NCI-H146 treated with DMSO at 0.1 percent for 48 hours (cell line): Measurements from ENCODE around the gene NUP153.

Experiments
- DNase-seq: peaks from one replicate; lab custom pipeline; 2025; ENCODE audit not compliant: unreplicated experiment; lab: John Stamatoyannopoulos, UW

The NUP153 gene

GRCh38 chr6:17663226-17663625 lies 43.5 kb downstream of the NUP153 start:
- DNase-seq: no peak

GRCh38 chr6:17662585-17662984 lies 44.1 kb downstream of the NUP153 start:
- DNase-seq: no peak

GRCh38 chr6:17656644-17657043 lies 50.1 kb downstream of the NUP153 start:
- DNase-seq: no peak

- no peak for DNase-seq
Observed at GRCh38 chr6:17656092-17656491, 50.6 kb downstream of the NUP153 start.

- no peak for DNase-seq
Observed at GRCh38 chr6:17653198-17653882, 53.4 kb downstream of the NUP153 start.

- no peak for DNase-seq
Observed at GRCh38 chr6:17650656-17651309, 55.9 kb downstream of the NUP153 start.

- no peak for DNase-seq
Observed at GRCh38 chr6:17648745-17649144, 58.0 kb downstream of the NUP153 start.

- DNase-seq: no peak
Observed at GRCh38 chr6:17640477-17640917, 66.2 kb downstream of the NUP153 start.

- no peak for DNase-seq
Observed at GRCh38 chr6:17638212-17638715, 68.5 kb downstream of the NUP153 start.

GRCh38 chr6:17635568-17635967 lies 71.2 kb downstream of the NUP153 start:
- DNase-seq: no peak

GRCh38 chr6:17633465-17634188 lies 73.1 kb downstream of the NUP153 start:
- DNase-seq: no peak

GRCh38 chr6:17632934-17633333 lies 73.8 kb downstream of the NUP153 start:
- no peak for DNase-seq

- no peak for DNase-seq
Observed at GRCh38 chr6:17630511-17631073, 76.1 kb downstream of the NUP153 start.

GRCh38 chr6:17629824-17630510 lies 76.8 kb downstream of the NUP153 start:
- DNase-seq: no peak

GRCh38 chr6:17628873-17629272 lies 77.9 kb downstream of the NUP153 start:
- DNase-seq: no peak

GRCh38 chr6:17624396-17624795 lies 82.3 kb downstream of the NUP153 start:
- DNase-seq: no peak

- DNase-seq: no peak
Observed at GRCh38 chr6:17622144-17622543, 84.6 kb downstream of the NUP153 start.

- no peak for DNase-seq
Observed at GRCh38 chr6:17621003-17621402, 85.7 kb downstream of the NUP153 start.

- no peak for DNase-seq
Observed at GRCh38 chr6:17615794-17616193, 90.9 kb downstream of the NUP153 start.

- no peak for DNase-seq
Observed at GRCh38 chr6:17612048-17612447, 94.7 kb downstream of the NUP153 start.

GRCh38 chr6:17610835-17611234 lies 95.9 kb downstream of the NUP153 start:
- DNase-seq: no peak
